MM.1S (cell line): Measurements from ENCODE around the gene FGF12.

Experiments
- DNase-seq: peaks from one replicate; pipeline ENCODE4 v3.0.0-alpha.2; 2015
- H2AFZ ChIP-seq: fragments of 300-600 bp; sonication (generic); 2 replicates; pipeline ENCODE4 v1.6.0; 2016; ENCODE audit warnings: antibody characterized with exemption, low read length
- H3F3A ChIP-seq: fragments of 300-600 bp; sonication (generic); 2 replicates; pipeline ENCODE4 v1.6.1; 2016; ENCODE audit warnings: mild to moderate bottlenecking, antibody characterized with exemption, low read length, moderate library complexity, mixed read lengths; ENCODE audit not compliant: insufficient read depth
- H3K27ac ChIP-seq: fragments of 300-600 bp; sonication (generic); 2 replicates; pipeline ENCODE4 v1.5.1; 2016; ENCODE audit warnings: mild to moderate bottlenecking, low read length
- H3K27me3 ChIP-seq: fragments of 300-600 bp; sonication (generic); replicated peaks from 2 replicates; pipeline ENCODE4 v1.6.0; 2016; ENCODE audit warnings: low read length; ENCODE audit not compliant: insufficient read depth
- H3K36me3 ChIP-seq: fragments of 300-600 bp; sonication (generic); replicated peaks from 2 replicates; pipeline ENCODE4 v1.6.1; 2016; ENCODE audit warnings: mild to moderate bottlenecking, low read length, mixed read lengths; ENCODE audit not compliant: insufficient read depth
- H3K4me1 ChIP-seq: fragments of 300-600 bp; sonication (generic); 2 replicates; pipeline ENCODE4 v1.6.1; 2016; ENCODE audit warnings: low read length, mixed read lengths
- H3K4me2 ChIP-seq: fragments of 300-600 bp; sonication (generic); 2 replicates; pipeline ENCODE4 v1.6.0; 2016; ENCODE audit warnings: low read depth, low read length
- H3K4me3 ChIP-seq: fragments of 300-600 bp; sonication (generic); 2 replicates; pipeline ENCODE4 v1.5.1; 2016; ENCODE audit warnings: low read length, mixed read lengths
- H3K79me2 ChIP-seq: fragments of 300-600 bp; sonication (generic); 2 replicates; pipeline ENCODE4 v1.6.1; 2016; ENCODE audit warnings: mixed run types, low read length, mixed read lengths
- H3K9ac ChIP-seq: fragments of 300-600 bp; sonication (generic); 2 replicates; pipeline ENCODE4 v1.6.1; 2016; ENCODE audit warnings: low read length, mixed read lengths
- H3K9me2 ChIP-seq: fragments of 300-600 bp; sonication (generic); replicated peaks from 2 replicates; pipeline ENCODE4 v1.6.1; 2016; ENCODE audit warnings: mild to moderate bottlenecking, low read length, mixed read lengths; ENCODE audit not compliant: insufficient read depth
- H3K9me3 ChIP-seq: fragments of 300-600 bp; sonication (generic); replicated peaks from 2 replicates; pipeline ENCODE4 v1.6.1; 2016; ENCODE audit warnings: mild to moderate bottlenecking, low read length, mixed read lengths; ENCODE audit not compliant: insufficient read depth
- H4K20me1 ChIP-seq: fragments of 300-600 bp; sonication (generic); 2 replicates; pipeline ENCODE4 v1.6.1; 2016; ENCODE audit warnings: mild to moderate bottlenecking, low read length, moderate library complexity, mixed read lengths; ENCODE audit not compliant: insufficient read depth
- EZH2 ChIP-seq: fragments of 300-600 bp; sonication (generic); optimal IDR thresholded peaks from 2 replicates; pipeline ENCODE3; 2017; ENCODE audit warnings: low read depth, mild to moderate bottlenecking, antibody characterized with exemption, low read length, mixed read lengths
- EZH2phosphoT487 ChIP-seq: fragments of 300-600 bp; sonication (generic); IDR thresholded peaks from 2 replicates; pipeline ENCODE4 v1.6.1; 2018; ENCODE audit warnings: antibody characterized with exemption, low read length
- TF ChIP-seq, protein P1 (sequence below): fragments of 300-600 bp; sonication (generic); IDR thresholded peaks from 2 replicates; pipeline ENCODE4 v1.5.1; 2016; ENCODE audit warnings: antibody characterized with exemption, low read length, mixed read lengths

The FGF12 gene

GRCh38 chr3:192636517-192637444, 90.6 kb downstream of the FGF12 start:
- Histone ChIP-seq H3K9me3 (no peaks in the 10 kb centered on the region), H3K9ac (no peak overlapping the region), H3F3A (no peaks in the 10 kb centered on the region), H3K9me2 (no peaks in the 10 kb centered on the region), H3K36me3 (no peaks in the 10 kb centered on the region), H3K79me2 (no peaks in the 10 kb centered on the region), H3K27me3 (no peaks in the 10 kb centered on the region), H4K20me1 (no peaks in the 10 kb centered on the region), H3K4me2 (no peak overlapping the region), H3K4me3 (no peak overlapping the region), H3K4me1 (no peaks in the 10 kb centered on the region), H2AFZ (no peak overlapping the region), H3K27ac (no peak overlapping the region)
- no peak for TF ChIP-seq EZH2phosphoT487
- TF ChIP-seq EZH2: no peak
- TF ChIP-seq, protein P1, sequence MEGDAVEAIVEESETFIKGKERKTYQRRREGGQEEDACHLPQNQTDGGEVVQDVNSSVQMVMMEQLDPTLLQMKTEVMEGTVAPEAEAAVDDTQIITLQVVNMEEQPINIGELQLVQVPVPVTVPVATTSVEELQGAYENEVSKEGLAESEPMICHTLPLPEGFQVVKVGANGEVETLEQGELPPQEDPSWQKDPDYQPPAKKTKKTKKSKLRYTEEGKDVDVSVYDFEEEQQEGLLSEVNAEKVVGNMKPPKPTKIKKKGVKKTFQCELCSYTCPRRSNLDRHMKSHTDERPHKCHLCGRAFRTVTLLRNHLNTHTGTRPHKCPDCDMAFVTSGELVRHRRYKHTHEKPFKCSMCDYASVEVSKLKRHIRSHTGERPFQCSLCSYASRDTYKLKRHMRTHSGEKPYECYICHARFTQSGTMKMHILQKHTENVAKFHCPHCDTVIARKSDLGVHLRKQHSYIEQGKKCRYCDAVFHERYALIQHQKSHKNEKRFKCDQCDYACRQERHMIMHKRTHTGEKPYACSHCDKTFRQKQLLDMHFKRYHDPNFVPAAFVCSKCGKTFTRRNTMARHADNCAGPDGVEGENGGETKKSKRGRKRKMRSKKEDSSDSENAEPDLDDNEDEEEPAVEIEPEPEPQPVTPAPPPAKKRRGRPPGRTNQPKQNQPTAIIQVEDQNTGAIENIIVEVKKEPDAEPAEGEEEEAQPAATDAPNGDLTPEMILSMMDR: no peak
- DNase-seq: no peak

GRCh38 chr3:192629429-192629828, 97.9 kb downstream of the FGF12 start:
- Histone ChIP-seq H2AFZ (no peak overlapping the region), H3K9ac (no peak overlapping the region), H3K27me3 (no peaks in the 10 kb centered on the region), H3K4me3 (no peak overlapping the region), H3K4me1 (no peaks in the 10 kb centered on the region), H3K27ac (no peak overlapping the region), H3K36me3 (no peaks in the 10 kb centered on the region), H4K20me1 (no peaks in the 10 kb centered on the region), H3K79me2 (no peaks in the 10 kb centered on the region), H3K4me2 (no peak overlapping the region), H3K9me2 (no peaks in the 10 kb centered on the region), H3F3A (no peaks in the 10 kb centered on the region), H3K9me3 (no peaks in the 10 kb centered on the region)
- TF ChIP-seq EZH2phosphoT487 (no peak), EZH2 (no peak)
- TF ChIP-seq, protein P1: no peak
- DNase-seq: no peak

DNA sequence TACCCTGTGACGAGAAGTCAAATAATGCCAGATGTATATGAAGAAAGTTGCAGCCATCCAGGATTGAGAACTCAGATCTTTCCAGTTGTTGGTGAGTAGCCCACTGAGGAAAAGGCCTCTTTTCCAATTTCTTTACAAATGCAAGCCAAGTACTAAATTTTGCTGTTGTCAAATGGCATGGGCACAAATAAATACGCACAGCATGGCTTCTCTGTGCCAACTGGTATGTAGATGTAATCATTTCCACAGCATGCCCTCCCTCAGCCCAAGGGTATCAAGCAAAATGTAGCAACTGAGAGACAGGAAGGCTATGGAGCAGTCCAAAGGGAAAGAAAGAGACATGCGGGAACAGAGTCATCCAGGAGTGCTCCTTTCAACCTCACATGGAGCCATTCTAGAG, 105.4 kb downstream of the FGF12 start:
- Histone ChIP-seq H3K27ac (no peak overlapping the region), H3K4me1 (no peaks in the 10 kb centered on the region), H3K27me3 (no peaks in the 10 kb centered on the region), H3K4me2 (no peak overlapping the region), H3K4me3 (no peak overlapping the region), H2AFZ (no peak overlapping the region), H3K9me3 (no peaks in the 10 kb centered on the region), H3K9me2 (no peaks in the 10 kb centered on the region), H3K36me3 (no peaks in the 10 kb centered on the region), H4K20me1 (no peaks in the 10 kb centered on the region), H3F3A (no peaks in the 10 kb centered on the region), H3K9ac (no peak overlapping the region), H3K79me2 (no peaks in the 10 kb centered on the region)
- TF ChIP-seq, protein P1: no peak
- TF ChIP-seq EZH2phosphoT487: no peak
- TF ChIP-seq EZH2: no peak
- no peak for DNase-seq
